Epithelial cell of prostate (primary cell): Measurements from ENCODE around the gene REEP3.
"Not testable (repeated sequence)": the region's sequence is repeated elsewhere in the genome, so short reads cannot be mapped to it uniquely, and the experiment has no call there.

Source experiments
- DNase-seq: peaks from one replicate; pipeline ENCODE4 v3.0.0-alpha.2; 2011; ENCODE audit warnings: low read depth, low spot score
- H3K27ac ChIP-seq: fragments of 450-650 bp; 2 replicates; pipeline ENCODE4 v1.5.1; 2017; ENCODE audit warnings: mild to moderate bottlenecking

Gene REEP3

DNA sequence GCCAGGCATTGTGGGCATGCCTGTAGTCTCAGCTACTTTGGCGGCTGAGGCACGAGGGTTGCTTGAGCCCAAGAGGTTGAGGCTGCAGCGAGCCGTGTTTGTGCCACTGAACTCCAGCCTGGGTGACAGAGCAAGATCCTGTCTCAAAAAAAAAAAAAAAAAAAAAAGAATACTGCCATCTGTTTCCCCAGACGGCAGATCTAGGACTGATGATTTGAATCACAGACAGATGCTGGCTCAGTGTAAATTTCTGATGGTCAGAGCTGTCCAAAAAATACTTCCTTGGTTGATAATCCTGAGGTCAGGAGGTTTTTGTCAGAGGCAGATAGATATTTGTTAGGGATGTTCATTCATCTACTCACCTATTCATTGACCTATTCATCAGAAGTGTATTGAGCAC, 130.7 kb downstream of the REEP3 start:
- H3K27ac ChIP-seq, result no peak overlapping the region
- no peak for DNase-seq

DNA sequence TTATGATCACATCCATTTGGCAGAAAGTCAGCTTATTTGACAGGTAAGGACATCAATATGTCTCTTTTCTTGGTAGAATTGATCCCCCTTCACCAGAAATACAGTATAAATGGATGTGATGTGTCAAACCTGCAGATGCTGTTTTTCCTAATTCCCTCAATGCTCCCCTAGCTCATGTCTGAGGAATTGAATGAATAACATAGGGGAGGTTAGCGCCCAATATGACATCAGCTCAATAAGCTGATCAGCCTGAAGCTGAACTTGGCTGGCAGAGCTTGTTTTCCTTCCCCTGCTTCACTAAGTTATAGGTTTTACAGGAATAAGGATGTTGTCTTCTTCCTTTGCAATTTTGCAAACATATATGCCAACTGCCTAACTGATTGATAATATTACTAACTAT, 132.5 kb downstream of the REEP3 start:
- no peak for DNase-seq
- H3K27ac ChIP-seq, result no peak overlapping the region

DNA sequence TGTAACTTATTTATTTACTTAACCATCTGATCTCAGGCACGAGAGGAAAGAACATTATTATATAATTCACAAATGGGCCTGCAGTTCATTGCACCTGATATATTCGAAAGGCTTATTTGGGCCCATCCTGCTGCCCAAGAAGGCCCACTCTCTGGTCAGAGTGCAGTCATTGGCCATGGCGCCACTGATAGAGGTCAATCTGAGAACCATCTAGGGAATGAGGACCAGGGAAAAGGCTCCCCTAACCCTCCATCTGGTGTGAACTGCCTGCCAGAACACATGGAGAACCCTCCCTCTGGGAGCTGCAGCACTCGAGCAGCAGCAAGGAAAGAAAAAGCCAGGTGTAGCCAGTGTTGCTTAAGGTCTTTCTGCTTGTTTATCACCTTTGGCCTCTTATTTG, 136.6 kb downstream of the REEP3 start:
- no peak for DNase-seq
- no peak overlapping the region for H3K27ac ChIP-seq

DNA sequence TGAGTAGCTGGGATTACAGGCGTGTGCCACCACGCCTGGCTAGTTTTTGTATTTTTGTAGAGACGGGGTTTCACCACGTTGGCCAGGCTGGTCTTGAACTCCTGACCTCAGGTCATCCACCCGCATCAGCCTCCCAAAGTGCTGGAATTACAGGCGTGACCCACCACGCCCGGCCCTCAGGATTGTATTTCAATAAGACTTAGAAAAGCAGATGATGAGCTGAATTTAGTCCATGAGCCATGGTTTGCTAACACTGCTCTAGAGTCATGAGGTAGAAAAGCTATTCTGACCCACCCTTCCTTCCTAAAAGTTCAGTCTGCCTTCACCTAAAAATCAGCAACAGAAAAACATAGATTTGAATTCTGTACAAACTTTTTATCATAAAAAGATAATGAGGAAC, 139.7 kb downstream of the REEP3 start:
- DNase-seq, H3K27ac ChIP-seq: not testable (repeated sequence)

DNA sequence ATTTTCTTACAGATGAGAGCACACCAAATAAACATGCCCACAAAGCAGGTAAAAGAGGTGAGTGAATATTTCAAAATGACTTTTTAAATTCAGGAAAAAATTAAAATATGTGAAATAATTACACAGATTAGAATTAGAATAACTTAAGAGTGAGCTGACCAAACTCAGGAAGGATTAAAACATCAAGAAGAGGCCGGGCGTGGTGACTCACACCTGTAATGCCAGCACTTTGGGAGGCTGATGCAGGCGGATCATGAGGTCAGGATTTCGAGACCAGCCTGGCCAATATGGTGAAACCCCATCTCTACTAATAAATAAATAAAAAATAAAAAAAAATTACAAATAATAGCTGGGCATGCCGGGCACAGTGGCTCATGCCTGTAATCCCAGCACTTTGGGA, 140.1 kb downstream of the REEP3 start:
- no peak for DNase-seq
- no peak overlapping the region for H3K27ac ChIP-seq

DNA sequence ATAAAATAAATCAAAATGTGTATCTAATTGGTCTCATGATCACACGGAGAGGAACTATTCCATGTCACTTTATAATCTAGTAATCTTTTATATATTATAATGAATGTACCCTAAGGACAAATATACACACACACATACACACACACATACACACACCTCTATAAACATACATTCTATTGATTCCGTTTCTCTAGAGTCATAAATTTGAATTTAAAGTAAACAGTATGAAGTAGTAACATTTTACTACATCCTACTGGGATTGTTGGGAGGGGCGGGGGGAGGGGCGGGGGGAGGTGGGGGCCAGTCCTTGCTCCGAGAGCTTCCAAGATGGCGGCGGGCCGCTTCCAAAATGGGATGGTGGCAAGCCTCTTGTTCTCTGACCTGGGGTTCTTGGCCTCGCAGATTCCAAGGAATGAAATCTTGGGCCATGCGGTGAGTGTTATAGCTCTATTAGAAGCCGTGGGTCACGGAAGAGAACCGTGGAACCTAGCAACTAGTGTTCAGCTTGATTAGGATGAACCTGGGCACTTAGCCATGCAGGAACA, 143.2 kb downstream of the REEP3 start:
- no peak overlapping the region for H3K27ac ChIP-seq
- DNase-seq, result no peak

DNA sequence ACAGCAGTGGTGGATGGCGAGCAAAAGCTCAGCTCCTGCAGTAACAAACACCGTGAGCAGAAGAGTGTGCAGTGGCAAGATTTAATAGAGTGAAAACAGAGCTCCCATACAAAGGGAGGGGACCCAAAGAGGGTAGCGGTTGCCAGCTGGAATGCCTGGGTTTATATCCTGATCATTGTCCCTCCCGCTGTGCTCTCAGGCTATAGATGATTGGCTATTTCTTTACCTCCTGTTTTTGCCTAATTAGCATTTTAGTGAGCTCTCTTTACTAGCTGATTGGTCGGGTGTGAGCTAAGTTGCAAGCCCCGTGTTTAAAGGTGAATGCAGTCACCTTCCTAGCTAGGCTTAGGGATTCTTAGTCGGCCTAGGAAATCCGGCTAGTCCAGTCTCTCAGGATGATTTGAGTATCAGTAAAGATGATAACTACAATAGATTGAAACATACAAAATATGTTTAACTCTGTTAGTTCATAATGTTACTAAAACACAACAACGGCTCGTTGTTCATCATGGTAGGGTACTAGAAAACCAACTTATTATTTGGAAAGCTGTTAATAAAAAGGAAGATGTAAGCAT, 143.9 kb downstream of the REEP3 start:
- H3K27ac ChIP-seq, DNase-seq: not testable (repeated sequence)

DNA sequence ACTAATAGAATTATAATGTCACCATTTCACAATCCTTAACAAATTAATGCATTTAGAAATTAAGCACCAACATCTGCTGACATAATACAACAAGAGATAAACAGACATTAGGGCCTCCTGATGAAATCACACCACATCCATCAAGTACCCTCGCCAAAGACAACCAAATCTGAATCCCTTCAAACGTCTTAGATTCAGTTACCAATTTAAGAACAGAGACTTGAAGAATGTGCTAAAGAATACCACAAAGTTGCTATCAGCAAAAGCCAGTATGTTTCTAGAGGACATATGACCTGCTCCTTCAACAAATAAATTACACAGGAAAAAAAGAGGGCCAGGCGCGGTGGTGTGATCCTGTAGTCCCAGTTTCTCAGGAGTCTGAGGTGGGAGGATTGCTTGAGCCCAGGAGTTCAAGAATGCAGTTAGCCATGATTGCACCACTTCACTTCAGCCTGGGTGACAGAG, 144.5 kb downstream of the REEP3 start:
- H3K27ac ChIP-seq, result no peak overlapping the region
- no peak for DNase-seq

DNA sequence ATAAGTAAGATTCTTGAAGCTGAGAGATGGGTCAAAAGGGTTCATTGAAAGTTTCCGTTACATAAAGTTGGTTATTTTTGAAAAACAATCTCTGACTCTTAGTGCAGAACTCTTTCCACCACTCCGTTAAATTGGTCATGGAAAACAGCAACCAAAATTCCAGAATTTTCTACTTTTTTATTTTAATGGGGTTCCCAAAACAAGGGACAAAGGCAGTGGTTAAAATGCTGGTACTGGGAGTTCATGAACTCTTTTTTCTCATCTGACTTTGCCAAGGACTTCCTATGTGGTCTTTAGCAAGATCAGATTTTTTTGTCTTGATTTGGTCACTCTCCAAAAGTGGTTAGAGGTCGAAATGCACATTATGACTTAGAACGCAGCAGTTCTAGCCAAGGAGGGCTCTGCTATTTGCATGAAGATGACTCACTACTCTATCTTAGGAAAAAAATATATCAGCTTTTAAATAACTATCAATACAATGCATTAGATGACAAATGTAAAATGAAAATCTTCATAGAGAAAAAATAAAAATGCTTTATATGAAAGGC, 145.7 kb downstream of the REEP3 start:
- no peak overlapping the region for H3K27ac ChIP-seq
- no peak for DNase-seq

DNA sequence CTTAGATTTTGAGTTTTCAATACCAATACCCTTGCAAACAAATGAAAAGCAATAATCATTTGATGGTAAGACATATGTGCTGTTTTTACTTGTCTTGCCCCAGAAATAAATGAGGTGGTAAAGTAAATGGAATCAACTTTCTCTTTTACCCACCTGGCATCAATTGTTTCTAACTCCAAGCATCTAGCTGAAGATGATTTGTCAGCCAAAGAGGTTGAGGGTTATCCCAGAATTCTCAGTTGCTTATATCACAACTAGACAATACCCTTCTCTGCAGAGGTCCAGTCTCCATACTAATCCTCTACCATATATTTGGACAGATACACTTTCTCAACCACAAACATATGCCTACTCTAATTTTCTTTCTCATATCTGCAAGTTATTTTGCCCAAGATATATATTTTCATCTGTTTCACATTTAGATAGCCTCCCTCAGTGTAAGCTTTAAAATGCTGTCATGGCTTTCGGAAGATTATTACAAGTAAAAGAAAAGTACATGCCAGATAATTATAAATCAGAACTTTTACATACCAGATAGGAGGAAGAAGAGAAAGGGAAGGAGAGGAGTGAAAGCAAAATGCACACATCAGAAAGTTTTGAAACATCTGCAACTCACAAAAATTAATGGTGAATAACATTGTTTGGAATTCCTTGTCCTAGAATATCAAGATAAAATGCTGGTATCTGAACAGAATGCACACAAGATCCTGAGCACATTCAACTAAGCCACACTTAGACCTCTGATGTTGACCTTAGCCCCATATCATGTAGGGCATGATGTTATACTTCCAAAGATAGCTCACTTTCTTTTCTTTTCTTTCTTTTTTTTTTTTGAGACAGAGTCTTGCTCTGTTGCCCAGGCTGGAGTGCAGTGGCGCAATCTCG, 146.6 kb downstream of the REEP3 start:
- DNase-seq, result no peak
- no peak overlapping the region for H3K27ac ChIP-seq

DNA sequence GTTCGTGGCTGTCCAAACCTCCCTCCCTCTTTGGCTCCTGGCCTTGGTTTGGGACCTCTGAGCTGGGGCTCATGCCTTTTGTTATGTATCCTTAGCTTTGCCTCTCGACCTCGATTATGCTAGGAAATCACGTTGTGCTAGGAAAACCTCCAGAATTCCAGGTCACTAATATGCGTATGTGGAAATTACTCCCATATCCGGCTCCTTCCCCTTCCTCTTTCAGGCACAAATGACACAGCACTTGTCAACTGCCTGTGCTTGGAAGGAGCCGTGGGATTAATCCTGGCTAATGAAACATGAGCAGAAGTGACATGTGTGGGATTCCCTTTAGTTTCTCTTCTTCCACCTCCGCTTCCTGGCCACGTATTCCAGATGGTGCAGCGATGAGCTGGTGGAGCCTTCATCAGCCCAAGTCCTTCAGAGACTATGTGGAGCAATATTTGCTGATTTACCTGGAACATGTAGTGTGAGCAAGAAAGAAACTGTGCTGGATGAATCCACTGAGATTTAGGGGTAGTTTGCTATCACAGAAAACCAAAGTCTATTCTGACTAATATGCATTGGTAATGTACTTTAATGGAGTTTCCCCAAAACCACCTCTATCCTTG, 149.2 kb downstream of the REEP3 start:
- H3K27ac ChIP-seq, result no peak overlapping the region
- DNase-seq, result no peak

DNA sequence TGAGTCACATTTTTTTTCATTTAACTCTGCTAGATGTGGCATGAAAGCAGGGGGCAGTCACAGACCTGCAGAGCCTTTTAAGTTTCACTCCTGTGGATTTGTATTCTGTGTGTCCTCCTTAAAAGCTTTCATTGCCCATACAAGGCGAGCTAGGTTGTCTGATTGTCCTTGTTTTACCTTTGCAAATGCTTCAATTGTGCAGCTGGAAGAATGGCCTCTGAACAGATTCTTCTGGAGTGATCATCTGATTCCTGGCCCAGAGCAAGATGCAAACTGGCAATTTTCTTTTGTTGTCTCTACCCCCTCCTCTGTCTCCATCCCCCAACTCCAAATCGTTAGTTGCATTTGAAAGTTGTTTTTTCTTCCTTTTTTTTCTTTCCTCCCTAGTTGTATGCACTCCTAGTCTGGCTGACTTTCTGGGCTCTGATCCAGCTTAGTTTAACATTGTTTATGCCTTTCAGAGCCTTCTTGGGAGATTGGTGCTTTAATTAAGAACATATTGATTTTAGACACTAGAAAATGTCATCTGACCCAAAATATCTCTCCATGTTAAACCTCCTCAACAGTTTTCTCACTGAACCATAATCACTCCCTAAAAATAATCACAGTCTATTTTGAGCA, 150.2 kb downstream of the REEP3 start:
- H3K27ac ChIP-seq, result no peak overlapping the region
- DNase-seq, result no peak

DNA sequence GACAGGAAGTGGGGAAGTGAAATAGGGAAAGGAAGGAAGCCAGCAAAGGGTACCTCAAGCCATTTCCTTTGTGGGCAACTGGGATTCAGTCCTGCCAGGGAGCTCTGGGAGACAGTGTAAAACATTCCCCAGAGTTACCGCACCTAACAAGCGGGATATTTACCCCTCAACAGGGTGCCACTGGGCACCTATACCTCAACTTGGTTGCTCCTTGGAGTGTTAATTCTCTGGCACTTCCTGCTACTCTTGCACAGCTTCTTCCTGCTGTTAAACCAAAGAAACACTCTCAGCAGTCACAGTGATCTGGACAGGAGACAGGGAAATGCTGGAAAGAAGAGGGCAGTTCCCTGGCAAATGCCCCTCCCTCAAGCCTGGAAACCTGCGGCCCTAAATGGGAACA, 151.3 kb downstream of the REEP3 start:
- H3K27ac ChIP-seq, result no peak overlapping the region

DNA sequence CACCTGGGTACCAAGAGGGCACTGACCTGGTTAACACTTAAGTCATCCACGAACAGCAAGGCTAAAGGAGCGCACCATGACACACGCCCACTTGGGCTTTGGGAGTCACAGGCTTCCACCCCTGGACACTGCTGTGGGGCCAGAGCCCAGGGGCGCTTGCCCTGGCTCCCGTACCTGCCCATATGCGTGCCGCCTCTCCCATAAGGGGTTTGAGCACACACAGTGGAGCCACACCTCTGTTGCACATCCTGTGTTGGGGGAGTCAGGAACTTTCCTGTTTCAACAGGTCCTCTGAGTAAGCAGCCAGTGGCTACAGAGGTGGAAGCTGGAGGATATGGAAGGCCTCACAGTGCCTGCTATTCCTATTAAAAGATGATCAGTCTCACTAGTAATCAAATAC, 152.0 kb downstream of the REEP3 start:
- no peak overlapping the region for H3K27ac ChIP-seq
- peak; percentile 48 for DNase-seq

More for the DNA sequence above, 151.3 kb downstream of the REEP3 start:
- no peak for DNase-seq

DNA sequence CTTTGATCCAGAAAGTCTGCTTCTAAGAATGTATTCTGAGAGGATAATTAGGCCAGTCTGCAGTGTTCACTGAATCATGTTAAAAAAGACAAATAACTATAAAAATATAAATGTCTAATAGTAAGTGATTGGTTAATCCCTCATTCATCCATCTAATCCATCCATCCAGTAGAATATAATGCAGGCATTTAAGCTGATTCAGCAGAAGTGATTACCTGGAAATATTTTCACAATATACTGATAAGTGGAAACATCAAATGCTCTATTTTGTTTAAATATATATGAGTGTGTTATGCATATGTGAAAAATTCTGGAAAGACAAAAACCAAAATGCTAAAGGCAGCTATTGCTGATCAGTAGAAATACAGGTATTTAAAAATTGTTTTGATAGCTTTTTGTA, 152.6 kb downstream of the REEP3 start:
- H3K27ac ChIP-seq, result no peak overlapping the region
- DNase-seq, result no peak
